K562 (cell line): ENCODE results near the gene FAR2. TPM values are rescaled to one million over a fixed set of nuclear protein-coding genes. Genes with fewer than 3 reads are reported as not detected.

Source experiments
- CBX1 ChIP-seq: sonication (generic); IDR thresholded peaks from 2 replicates; pipeline ENCODE4 v1.6.1; 2016; ENCODE audit warnings: antibody characterized with exemption, low read depth, mild to moderate bottlenecking
- CBX2 ChIP-seq: fragments of 200-600 bp; sonication (generic); IDR thresholded peaks from one replicate; pipeline ENCODE4 v1.6.1; 2012; ENCODE audit warnings: mild to moderate bottlenecking, low read length, inconsistent platforms; ENCODE audit not compliant: insufficient read depth, poor library complexity, severe bottlenecking
- CHD2 ChIP-seq: IDR thresholded peaks from 2 replicates; pipeline ENCODE4 v1.6.1; 2011; ENCODE audit warnings: low read depth, low read length
- HNRNPL ChIP-seq: fragments of 200-400 bp; formaldehyde crosslinking; IDR thresholded peaks from 2 replicates; pipeline ENCODE4 v1.6.1; 2017; ENCODE audit warnings: low read depth, mild to moderate bottlenecking, low read length
- RNF2 ChIP-seq: sonication (generic); IDR thresholded peaks from 2 replicates; pipeline ENCODE4 v1.6.1; 2016
- SMARCA4 ChIP-seq: fragments of 450-650 bp; IDR thresholded peaks from 2 replicates; pipeline ENCODE4 v1.6.1; 2016
- ZNF24 ChIP-seq: fragments of 450-650 bp; IDR thresholded peaks from 2 replicates; pipeline ENCODE4 v1.6.1; 2016
- polyA plus RNA-seq, 8 experiments: library from polyadenylated mRNA; depleted of rRNA in 4 of 8; stranded (reverse) in 5 of 8; unstranded in 3 of 8; fragments of >200 nt; fragmentation: Nextera tagmentation in 2 of 8; fragmentation: Illumina TruSeq in 1 of 8; extraction: Ambion mirVana in 2 of 8; extraction: Trizol in 1 of 8; gene quantifications; 2 replicates each; pipeline versions ENCODE4 v1.2.1 to v1.2.3, GENCODE V29; 2011 to 2014; ENCODE audit warnings: inconsistent platforms in 1 of 8, missing spikeins in 1 of 8
- total RNA-seq, 7 experiments: library from RNA; depleted of rRNA in 6 of 7; stranded (reverse); fragments of >200 nt in 6 of 7; fragmentation: Illumina TruSeq in 2 of 7; extraction: Trizol in 2 of 7; gene quantifications; 2 replicates each; pipeline versions ENCODE4 v1.2.1 to v1.2.3, GENCODE V29; 2011 to 2021; ENCODE audit warnings: low replicate concordance in 1 of 7
- TF ChIP-seq, protein P1 (sequence below): fragments of 250-450 bp; sonication (Bioruptor Pico); IDR thresholded peaks from 2 replicates; pipeline ENCODE4 v1.5.0; 2020; ENCODE audit warnings: mild to moderate bottlenecking
- TF ChIP-seq, protein P2 (sequence below): fragments of 250-450 bp; sonication (Bioruptor Pico); IDR thresholded peaks from 2 replicates; pipeline ENCODE4 v1.9.0; 2021; ENCODE audit warnings: mild to moderate bottlenecking, inconsistent platforms
- TF ChIP-seq, protein P3 (sequence below): sonication (generic); formaldehyde crosslinking; IDR thresholded peaks from 2 replicates; pipeline ENCODE4 v1.8.0; 2022; ENCODE audit warnings: missing genetic modification reagents, mild to moderate bottlenecking, moderate library complexity, borderline replicate concordance
- TF ChIP-seq, protein P4 (sequence below): fragments of 250-450 bp; sonication (Bioruptor Pico); IDR thresholded peaks from 2 replicates; pipeline ENCODE4 v1.8.0; 2021; ENCODE audit warnings: moderate library complexity, mild to moderate bottlenecking, inconsistent platforms
- TF ChIP-seq, protein P5 (sequence below): sonication (generic); formaldehyde crosslinking; IDR thresholded peaks from 2 replicates; pipeline ENCODE4 v1.8.1; 2023; ENCODE audit warnings: mild to moderate bottlenecking, missing genetic modification reagents

FAR2 gene
- total and polyA plus RNA-seq, 9 of the 15 experiments (the other 6 are each of a cell fraction or from before 2014, with no cell fraction given), result 5.0 to 13.4 (median 8.5) TPM

DNA sequence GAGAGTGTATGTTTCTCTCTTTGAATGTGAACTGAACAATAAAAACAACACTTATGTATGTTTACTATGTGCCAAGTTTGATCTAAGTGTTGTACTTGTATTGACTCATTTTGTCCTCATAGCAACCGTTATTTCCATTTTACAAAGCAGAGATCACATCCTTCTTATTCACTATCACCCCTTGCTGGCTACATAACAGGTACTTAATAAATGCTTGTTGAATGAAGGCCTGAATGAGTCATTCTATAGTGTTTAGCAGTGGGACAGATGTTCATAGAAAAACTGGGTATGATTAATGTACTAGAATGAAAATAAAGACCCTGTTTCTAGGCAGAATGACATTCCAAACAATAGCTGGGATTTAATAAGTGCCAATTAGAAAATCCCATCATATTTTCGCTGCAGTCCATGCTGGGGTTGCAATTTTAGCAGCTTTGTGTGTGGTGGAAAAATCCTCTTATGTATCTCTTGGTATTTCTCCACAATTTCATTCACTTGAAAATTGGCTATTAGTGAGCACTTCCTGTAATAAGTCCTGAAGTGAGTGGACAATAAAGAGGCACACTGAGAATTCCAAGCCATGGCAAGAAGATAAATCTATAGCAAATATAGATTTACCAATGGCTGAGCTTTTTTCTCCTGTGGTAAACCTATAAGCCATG is 86.0 kb downstream of the FAR2 start (continued):
- TF ChIP-seq SMARCA4 (no peak), CHD2 (no peak), ZNF24 (no peak), CBX1 (no peak), RNF2 (no peak), HNRNPL (no peak), CBX2 (no peak)
- TF ChIP-seq, protein P1, sequence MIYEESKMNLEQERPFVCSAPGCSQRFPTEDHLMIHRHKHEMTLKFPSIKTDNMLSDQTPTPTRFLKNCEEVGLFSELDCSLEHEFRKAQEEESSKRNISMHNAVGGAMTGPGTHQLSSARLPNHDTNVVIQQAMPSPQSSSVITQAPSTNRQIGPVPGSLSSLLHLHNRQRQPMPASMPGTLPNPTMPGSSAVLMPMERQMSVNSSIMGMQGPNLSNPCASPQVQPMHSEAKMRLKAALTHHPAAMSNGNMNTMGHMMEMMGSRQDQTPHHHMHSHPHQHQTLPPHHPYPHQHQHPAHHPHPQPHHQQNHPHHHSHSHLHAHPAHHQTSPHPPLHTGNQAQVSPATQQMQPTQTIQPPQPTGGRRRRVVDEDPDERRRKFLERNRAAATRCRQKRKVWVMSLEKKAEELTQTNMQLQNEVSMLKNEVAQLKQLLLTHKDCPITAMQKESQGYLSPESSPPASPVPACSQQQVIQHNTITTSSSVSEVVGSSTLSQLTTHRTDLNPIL (CRISPR knock-in tag), result no peak
- TF ChIP-seq, protein P2, sequence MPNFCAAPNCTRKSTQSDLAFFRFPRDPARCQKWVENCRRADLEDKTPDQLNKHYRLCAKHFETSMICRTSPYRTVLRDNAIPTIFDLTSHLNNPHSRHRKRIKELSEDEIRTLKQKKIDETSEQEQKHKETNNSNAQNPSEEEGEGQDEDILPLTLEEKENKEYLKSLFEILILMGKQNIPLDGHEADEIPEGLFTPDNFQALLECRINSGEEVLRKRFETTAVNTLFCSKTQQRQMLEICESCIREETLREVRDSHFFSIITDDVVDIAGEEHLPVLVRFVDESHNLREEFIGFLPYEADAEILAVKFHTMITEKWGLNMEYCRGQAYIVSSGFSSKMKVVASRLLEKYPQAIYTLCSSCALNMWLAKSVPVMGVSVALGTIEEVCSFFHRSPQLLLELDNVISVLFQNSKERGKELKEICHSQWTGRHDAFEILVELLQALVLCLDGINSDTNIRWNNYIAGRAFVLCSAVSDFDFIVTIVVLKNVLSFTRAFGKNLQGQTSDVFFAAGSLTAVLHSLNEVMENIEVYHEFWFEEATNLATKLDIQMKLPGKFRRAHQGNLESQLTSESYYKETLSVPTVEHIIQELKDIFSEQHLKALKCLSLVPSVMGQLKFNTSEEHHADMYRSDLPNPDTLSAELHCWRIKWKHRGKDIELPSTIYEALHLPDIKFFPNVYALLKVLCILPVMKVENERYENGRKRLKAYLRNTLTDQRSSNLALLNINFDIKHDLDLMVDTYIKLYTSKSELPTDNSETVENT (CRISPR knock-in tag), result no peak
- TF ChIP-seq, protein P3, sequence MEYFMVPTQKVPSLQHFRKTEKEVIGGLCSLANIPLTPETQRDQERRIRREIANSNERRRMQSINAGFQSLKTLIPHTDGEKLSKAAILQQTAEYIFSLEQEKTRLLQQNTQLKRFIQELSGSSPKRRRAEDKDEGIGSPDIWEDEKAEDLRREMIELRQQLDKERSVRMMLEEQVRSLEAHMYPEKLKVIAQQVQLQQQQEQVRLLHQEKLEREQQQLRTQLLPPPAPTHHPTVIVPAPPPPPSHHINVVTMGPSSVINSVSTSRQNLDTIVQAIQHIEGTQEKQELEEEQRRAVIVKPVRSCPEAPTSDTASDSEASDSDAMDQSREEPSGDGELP (CRISPR knock-in tag), result no peak
- TF ChIP-seq, protein P4, sequence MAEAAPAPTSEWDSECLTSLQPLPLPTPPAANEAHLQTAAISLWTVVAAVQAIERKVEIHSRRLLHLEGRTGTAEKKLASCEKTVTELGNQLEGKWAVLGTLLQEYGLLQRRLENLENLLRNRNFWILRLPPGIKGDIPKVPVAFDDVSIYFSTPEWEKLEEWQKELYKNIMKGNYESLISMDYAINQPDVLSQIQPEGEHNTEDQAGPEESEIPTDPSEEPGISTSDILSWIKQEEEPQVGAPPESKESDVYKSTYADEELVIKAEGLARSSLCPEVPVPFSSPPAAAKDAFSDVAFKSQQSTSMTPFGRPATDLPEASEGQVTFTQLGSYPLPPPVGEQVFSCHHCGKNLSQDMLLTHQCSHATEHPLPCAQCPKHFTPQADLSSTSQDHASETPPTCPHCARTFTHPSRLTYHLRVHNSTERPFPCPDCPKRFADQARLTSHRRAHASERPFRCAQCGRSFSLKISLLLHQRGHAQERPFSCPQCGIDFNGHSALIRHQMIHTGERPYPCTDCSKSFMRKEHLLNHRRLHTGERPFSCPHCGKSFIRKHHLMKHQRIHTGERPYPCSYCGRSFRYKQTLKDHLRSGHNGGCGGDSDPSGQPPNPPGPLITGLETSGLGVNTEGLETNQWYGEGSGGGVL, result no peak
- TF ChIP-seq, protein P5, sequence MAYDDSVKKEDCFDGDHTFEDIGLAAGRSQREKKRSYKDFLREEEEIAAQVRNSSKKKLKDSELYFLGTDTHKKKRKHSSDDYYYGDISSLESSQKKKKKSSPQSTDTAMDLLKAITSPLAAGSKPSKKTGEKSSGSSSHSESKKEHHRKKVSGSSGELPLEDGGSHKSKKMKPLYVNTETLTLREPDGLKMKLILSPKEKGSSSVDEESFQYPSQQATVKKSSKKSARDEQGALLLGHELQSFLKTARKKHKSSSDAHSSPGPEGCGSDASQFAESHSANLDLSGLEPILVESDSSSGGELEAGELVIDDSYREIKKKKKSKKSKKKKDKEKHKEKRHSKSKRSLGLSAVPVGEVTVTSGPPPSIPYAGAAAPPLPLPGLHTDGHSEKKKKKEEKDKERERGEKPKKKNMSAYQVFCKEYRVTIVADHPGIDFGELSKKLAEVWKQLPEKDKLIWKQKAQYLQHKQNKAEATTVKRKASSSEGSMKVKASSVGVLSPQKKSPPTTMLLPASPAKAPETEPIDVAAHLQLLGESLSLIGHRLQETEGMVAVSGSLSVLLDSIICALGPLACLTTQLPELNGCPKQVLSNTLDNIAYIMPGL (CRISPR knock-in tag), result no peak
- TF ChIP-seq, all 486 proteins: peak for 0
